ENCODE data around the gene OR10A3.

GRCh38 chr11:7964261-7964660 lies 22.8 kb upstream of the OR10A3 start:
- TF ChIP-seq, protein P1, sequence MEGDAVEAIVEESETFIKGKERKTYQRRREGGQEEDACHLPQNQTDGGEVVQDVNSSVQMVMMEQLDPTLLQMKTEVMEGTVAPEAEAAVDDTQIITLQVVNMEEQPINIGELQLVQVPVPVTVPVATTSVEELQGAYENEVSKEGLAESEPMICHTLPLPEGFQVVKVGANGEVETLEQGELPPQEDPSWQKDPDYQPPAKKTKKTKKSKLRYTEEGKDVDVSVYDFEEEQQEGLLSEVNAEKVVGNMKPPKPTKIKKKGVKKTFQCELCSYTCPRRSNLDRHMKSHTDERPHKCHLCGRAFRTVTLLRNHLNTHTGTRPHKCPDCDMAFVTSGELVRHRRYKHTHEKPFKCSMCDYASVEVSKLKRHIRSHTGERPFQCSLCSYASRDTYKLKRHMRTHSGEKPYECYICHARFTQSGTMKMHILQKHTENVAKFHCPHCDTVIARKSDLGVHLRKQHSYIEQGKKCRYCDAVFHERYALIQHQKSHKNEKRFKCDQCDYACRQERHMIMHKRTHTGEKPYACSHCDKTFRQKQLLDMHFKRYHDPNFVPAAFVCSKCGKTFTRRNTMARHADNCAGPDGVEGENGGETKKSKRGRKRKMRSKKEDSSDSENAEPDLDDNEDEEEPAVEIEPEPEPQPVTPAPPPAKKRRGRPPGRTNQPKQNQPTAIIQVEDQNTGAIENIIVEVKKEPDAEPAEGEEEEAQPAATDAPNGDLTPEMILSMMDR (IDR thresholded peaks at IDR 0.05) = no peak
- no peak for TF ChIP-seq EP300 (IDR thresholded peaks at IDR 0.05)
